Tibial nerve (tissue), 3 donors: ENCODE measurements around the gene PAIP2B.

Experiments
- POLR2A ChIP-seq, 2 donors: fragments of 450-650 bp; IDR thresholded peaks; one replicate each; pipeline ENCODE4 v1.6.1; 2017; ENCODE audit warnings: antibody characterized with exemption in 2 of 2, mild to moderate bottlenecking in 2 of 2, moderate library complexity in 2 of 2
- TF ChIP-seq, protein P1 (sequence below), 5 experiments: fragments of 200-600 bp in 3 of 5; fragments of 450-650 bp in 2 of 5; sonication (generic) in 3 of 5; IDR thresholded peaks; one replicate each; pipeline ENCODE4 v1.5.1; 2016 to 2019; ENCODE audit warnings: antibody characterized with exemption in 5 of 5, mild to moderate bottlenecking in 3 of 5, moderate library complexity in 2 of 5

DNA sequence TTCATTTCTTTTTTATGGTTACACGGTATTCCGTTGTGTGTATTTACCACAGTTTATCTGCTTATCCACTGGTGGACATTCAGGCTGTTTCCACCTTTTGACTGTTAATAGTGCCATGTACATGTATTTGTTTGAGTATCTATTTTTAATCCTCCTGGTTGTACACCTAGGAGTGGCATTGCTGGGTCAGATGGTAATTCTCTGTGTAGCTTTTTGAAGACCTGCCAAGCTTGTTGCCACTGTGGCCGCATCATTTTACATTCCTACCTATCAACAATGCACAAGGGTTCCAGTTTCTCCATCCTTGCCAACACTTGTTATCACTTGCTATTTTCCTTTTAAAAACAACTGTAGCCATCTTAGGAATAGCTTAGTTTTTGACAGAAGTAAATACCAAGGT is 83.1 kb downstream of the PAIP2B start:
- no peak for TF ChIP-seq POLR2A (IDR thresholded peaks at IDR 0.05)
- TF ChIP-seq, protein P1, sequence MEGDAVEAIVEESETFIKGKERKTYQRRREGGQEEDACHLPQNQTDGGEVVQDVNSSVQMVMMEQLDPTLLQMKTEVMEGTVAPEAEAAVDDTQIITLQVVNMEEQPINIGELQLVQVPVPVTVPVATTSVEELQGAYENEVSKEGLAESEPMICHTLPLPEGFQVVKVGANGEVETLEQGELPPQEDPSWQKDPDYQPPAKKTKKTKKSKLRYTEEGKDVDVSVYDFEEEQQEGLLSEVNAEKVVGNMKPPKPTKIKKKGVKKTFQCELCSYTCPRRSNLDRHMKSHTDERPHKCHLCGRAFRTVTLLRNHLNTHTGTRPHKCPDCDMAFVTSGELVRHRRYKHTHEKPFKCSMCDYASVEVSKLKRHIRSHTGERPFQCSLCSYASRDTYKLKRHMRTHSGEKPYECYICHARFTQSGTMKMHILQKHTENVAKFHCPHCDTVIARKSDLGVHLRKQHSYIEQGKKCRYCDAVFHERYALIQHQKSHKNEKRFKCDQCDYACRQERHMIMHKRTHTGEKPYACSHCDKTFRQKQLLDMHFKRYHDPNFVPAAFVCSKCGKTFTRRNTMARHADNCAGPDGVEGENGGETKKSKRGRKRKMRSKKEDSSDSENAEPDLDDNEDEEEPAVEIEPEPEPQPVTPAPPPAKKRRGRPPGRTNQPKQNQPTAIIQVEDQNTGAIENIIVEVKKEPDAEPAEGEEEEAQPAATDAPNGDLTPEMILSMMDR (IDR thresholded peaks at IDR 0.05), result no peak
